GM12878 (cell line): ENCODE data around the gene QRFP. TPM values are rescaled to one million over a fixed set of nuclear protein-coding genes. Genes with fewer than 3 reads are reported as not detected.

ENCODE experiments used
- ATAC-seq: fragments of 200-7000 bp; cut with Tn5 transposase; 3 replicates; pipeline ENCODE4 v1.9.1; 2020; ENCODE audit warnings: mild to moderate bottlenecking, moderate library complexity
- BruUV-seq: library from RNA; stranded (reverse); fragments of 400-500 nt; replicated peaks from 2 replicates; lab custom pipeline; 2021; lab: Mats Ljungman, UMichigan
- CTCF ChIA-PET: fragments of 300-600 bp; sonication (Branson Sonifier 250); formaldehyde crosslinking; extraction: SDS; loops from one replicate; lab custom pipeline; 2021; ENCODE audit warnings: inconsistent platforms; lab: Yijun Ruan, JAX
- POLR2A ChIA-PET: fragments of 350-600 bp; formaldehyde crosslinking; extraction: SDS; loops from one replicate; lab custom pipeline; 2021; ENCODE audit warnings: inconsistent platforms; lab: Charles Lee
- RAD21 ChIA-PET: fragments of 300-600 bp; sonication (Branson Sonifier 250); formaldehyde crosslinking; loops from one replicate; lab custom pipeline; 2023; ENCODE audit warnings: antibody characterized with exemption; ENCODE audit not compliant: unreplicated experiment; lab: Charles Lee
- SMC1A ChIA-PET: fragments of 300-600 bp; sonication (Branson Sonifier 250); formaldehyde crosslinking; loops from one replicate; lab custom pipeline; 2023; ENCODE audit not compliant: unreplicated experiment, uncharacterized antibody; lab: Charles Lee
- DNase-seq: peaks from one replicate; pipeline ENCODE4 v3.0.0-alpha.2; 2011; ENCODE audit warnings: low read depth, low spot score
- FAIRE-seq: peaks from 3 replicates; lab custom pipeline; 2011; peaks lifted over from hg19 to GRCh38; lab: Jason Lieb, UNC
- H2AFZ ChIP-seq: 2 replicates; pipeline ENCODE4 v1.6.0; 2011; ENCODE audit warnings: low read depth, low read length, control low read depth; ENCODE audit not compliant: control insufficient read depth
- H3K27ac ChIP-seq: 2 replicates; pipeline ENCODE4 v1.5.1; 2011; ENCODE audit warnings: control low read depth; ENCODE audit not compliant: control insufficient read depth, insufficient read depth
- H3K27me3 ChIP-seq, 2 experiments: replicated peaks in 1 of 2; 2 replicates each; pipeline versions ENCODE4 v1.6.0 to v1.6.1; 2011; ENCODE audit warnings: low read length in 1 of 2; ENCODE audit not compliant: control insufficient read depth in 2 of 2, insufficient read depth in 2 of 2
- H3K36me3 ChIP-seq, 2 experiments: 2 replicates each; pipeline ENCODE4 v1.5.1; 2011; ENCODE audit warnings: low read length in 1 of 2; ENCODE audit not compliant: control insufficient read depth in 2 of 2, insufficient read depth in 2 of 2
- H3K4me1 ChIP-seq: 2 replicates; pipeline ENCODE4 v1.6.1; 2011; ENCODE audit warnings: mild to moderate bottlenecking, low read length, moderate library complexity, mixed read lengths; ENCODE audit not compliant: control insufficient read depth, insufficient read depth
- H3K4me2 ChIP-seq: 2 replicates; pipeline ENCODE4 v1.6.0; 2011; ENCODE audit warnings: control low read depth; ENCODE audit not compliant: control insufficient read depth, insufficient read depth
- H3K4me3 ChIP-seq: fragments of 200-600 bp; sonication (generic); 2 replicates; pipeline ENCODE4 v1.5.1; 2016
- H3K79me2 ChIP-seq: 2 replicates; pipeline ENCODE4 v1.6.0; 2011; ENCODE audit warnings: low read length; ENCODE audit not compliant: control insufficient read depth, insufficient read depth
- H3K9ac ChIP-seq: 2 replicates; pipeline ENCODE4 v1.8.0; 2011; ENCODE audit warnings: low read length, control low read depth, mixed read lengths; ENCODE audit not compliant: control insufficient read depth, insufficient read depth
- H3K9me3 ChIP-seq: replicated peaks from 3 replicates; pipeline ENCODE4 v1.5.1; 2011; ENCODE audit warnings: mild to moderate bottlenecking, low read length; ENCODE audit not compliant: control insufficient read depth, insufficient read depth
- H4K20me1 ChIP-seq: 2 replicates; pipeline ENCODE4 v1.6.0; 2011; ENCODE audit not compliant: control insufficient read depth, insufficient read depth
- E4F1 ChIP-seq: fragments of 450-650 bp; IDR thresholded peaks from 2 replicates; pipeline ENCODE4 v1.6.1; 2018; ENCODE audit warnings: borderline replicate concordance, mild to moderate bottlenecking; ENCODE audit not compliant: partially characterized antibody
- HCFC1 ChIP-seq: fragments of 150-350 bp; IDR thresholded peaks from 2 replicates; pipeline ENCODE4 v1.6.1; 2014; ENCODE audit warnings: low read length
- MYC ChIP-seq: IDR thresholded peaks from 2 replicates; pipeline ENCODE4 v1.6.1; 2011; ENCODE audit warnings: mild to moderate bottlenecking, low read length, moderate library complexity, inconsistent platforms; ENCODE audit not compliant: insufficient read depth, insufficient replicate concordance, insufficient read length, severe bottlenecking
- RFX5 ChIP-seq: IDR thresholded peaks from 2 replicates; pipeline ENCODE4 v1.6.1; 2011; ENCODE audit warnings: low read depth, low read length, improper control_type of control experiment
- SMAD5 ChIP-seq: IDR thresholded peaks from 2 replicates; pipeline ENCODE4 v1.6.1; 2016; ENCODE audit warnings: antibody characterized with exemption, low read depth
- STAT3 ChIP-seq: IDR thresholded peaks from 2 replicates; pipeline ENCODE4 v1.6.1; 2011; ENCODE audit warnings: low read depth, low read length, improper control_type of control experiment
- USF2 ChIP-seq: IDR thresholded peaks from 2 replicates; pipeline ENCODE4 v1.6.1; 2011; ENCODE audit warnings: low read depth, low read length, improper control_type of control experiment, borderline replicate concordance
- ZBTB11 ChIP-seq: fragments of 450-650 bp; formaldehyde crosslinking; IDR thresholded peaks from 2 replicates; pipeline ENCODE4 v1.5.0; 2022; ENCODE audit warnings: mild to moderate bottlenecking, missing genetic modification characterization
- WGBS: methylation state at CpG from one replicate; pipeline ENCODE4 v1.1.6; 2016; ENCODE audit warnings: low lambda C conversion rate; ENCODE audit not compliant: insufficient replicate concordance, insufficient coverage; ENCODE audit errors: missing lambda C conversion rate; 5-methylcytosine and 5-hydroxymethylcytosine counted together
- in situ Hi-C: fragments of 300-500 bp; cut with MboI; formaldehyde crosslinking; loops from 9 replicates; pipeline ENCODE4 v1.14.3; 2018; ENCODE audit warnings: mixed read lengths
- intact Hi-C: fragments of 100-400 bp; cut with micrococcal nuclease; formaldehyde crosslinking; loops from one replicate; pipeline ENCODE4 v1.14.2; 2022; ENCODE audit not compliant: unreplicated experiment
- polyA plus RNA-seq, 11 experiments: library from polyadenylated mRNA; depleted of rRNA in 4 of 11; unstranded in 6 of 11; stranded (reverse) in 5 of 11; fragments of >200 nt; fragmentation: Nextera tagmentation in 4 of 11; fragmentation: Illumina TruSeq in 1 of 11; extraction: Ambion mirVana in 4 of 11; extraction: Trizol in 1 of 11; gene quantifications; 1 replicate in 1 of 11; 2 replicates in 10 of 11; pipeline versions ENCODE4 v1.2.1 to v1.2.3, GENCODE V29; 2011 to 2016; ENCODE audit warnings: inconsistent platforms in 2 of 11, missing spikeins in 2 of 11, low read depth in 1 of 11
- total RNA-seq, 4 experiments: library from RNA; depleted of rRNA in 3 of 4; stranded (reverse); fragments of >200 nt in 3 of 4; fragmentation: Illumina TruSeq in 1 of 4; extraction: Trizol in 1 of 4; gene quantifications; 2 replicates each; pipeline versions ENCODE4 v1.2.1 to v1.2.3, GENCODE V29; 2013 to 2021

Gene QRFP
- total and polyA plus RNA-seq, 10 of the 15 experiments (the other 5 are each of a cell fraction or from before 2014, with no cell fraction given), result not detected

- Histone ChIP-seq H3K27me3 (peaks cover 5 to 17% of the 10 kb centered on the region in 2 experiments), H3K27ac (no peak overlapping the region), H3K4me2 (no peak overlapping the region), H3K36me3 (no peaks in the 10 kb centered on the region), H3K4me1 (no peaks in the 10 kb centered on the region), H3K9me3 (no peaks in the 10 kb centered on the region), H3K4me3 (no peak overlapping the region), H3K79me2 (no peaks in the 10 kb centered on the region), H2AFZ (no peak overlapping the region), H3K9ac (no peak overlapping the region), H4K20me1 (peaks cover 6% of the 10 kb centered on the region; the same call in 1 of the 2 replicates)
- no peak for DNase-seq
- in situ Hi-C loops, result loop anchor here (5.0 kb wide), 3 partner anchors 75 to 235 kb away; no protein-coding TSS in a partner anchor
- POLR2A ChIA-PET, result no interaction called here
- WGBS, result 64% methylated on average over 8 of the region's 10 CpGs
- TF ChIP-seq RFX5 (no peak), USF2 (no peak), E4F1 (no peak), STAT3 (no peak), MYC (no peak), ZBTB11 (no peak), HCFC1 (no peak), SMAD5 (no peak)
- CTCF ChIA-PET, result interaction anchor here (0.6 to 3.5 kb wide), 10 partner anchors 9 to 242 kb away, joined by 3 to 36 read pairs (median 4); no protein-coding TSS in a partner anchor
- intact Hi-C loops, result no loop called here
- RAD21 ChIA-PET, result interaction anchor here (0.8 to 2.4 kb wide), 2 partner anchors 72 to 215 kb away, joined by 3 to 7 read pairs; no protein-coding TSS in a partner anchor
- SMC1A ChIA-PET, result interaction anchor here (1.7 to 2.4 kb wide), 2 partner anchors 48 to 73 kb away, joined by 4 to 10 read pairs; no protein-coding TSS in a partner anchor
- no peak for FAIRE-seq
- BruUV-seq, result no TSS peak
- ATAC-seq, result no peak
These were observed 46.1 kb upstream of the QRFP start for GRCh38 chr9:130942679-130943078.
